ENCODE data around the gene NDOR1.

Gene NDOR1

DNA sequence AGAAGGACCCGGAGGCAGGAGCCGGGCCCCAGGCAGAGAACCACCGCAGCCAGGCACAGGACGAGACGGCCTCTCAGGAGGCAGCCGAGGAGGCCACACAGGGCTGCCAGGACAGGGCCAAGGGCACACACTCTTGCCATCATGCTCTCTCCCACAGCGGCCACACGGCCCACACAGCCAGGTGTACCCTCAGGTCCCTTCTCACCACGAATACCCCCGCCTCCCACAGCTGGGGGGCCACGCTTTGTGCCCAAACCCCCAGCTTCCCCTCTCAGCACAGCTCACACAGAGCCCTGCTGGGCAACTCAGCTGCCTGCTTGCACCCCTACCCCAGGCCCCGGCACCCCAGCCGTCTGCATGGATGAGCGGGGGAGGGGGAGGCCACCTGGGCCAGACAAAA, 11.7 kb upstream of the NDOR1 start:
- H3K36me3 ChIP-seq (ENCODE audit: control insufficient read depth in 4 of 4, insufficient read depth in 4 of 4, low read length in 3 of 4): peaks cover 0 to 35% (median 14%) of the 10 kb centered on the region in 4 experiments
- H3K27me3 ChIP-seq (replicated peaks in 2 of 5; ENCODE audit: control insufficient read depth in 4 of 5, insufficient read depth in 5 of 5, low read length in 4 of 5): no peaks in the 10 kb centered on the region
- peaks cover 3 to 31% (median 19%) of the 10 kb centered on the region in 4 experiments for H3K4me1 ChIP-seq (ENCODE audit: control extremely low read depth in 1 of 4, control insufficient read depth in 4 of 4, insufficient read depth in 4 of 4, low read length in 3 of 4)
- POLR2A ChIA-PET: no interaction called here
- WGBS (ENCODE audit: insufficient coverage): 98% methylated on average over 12 of the region's 14 CpGs
- CTCF ChIA-PET: interaction anchor here (1.2 to 2.5 kb wide), 4 partner anchors 14 to 74 kb away, joined by 3 to 12 read pairs (median 4); partner anchors contain the start of genes RNF208 and RNF224
- H3K4me3 ChIP-seq (ENCODE audit: control insufficient read depth in 1 of 7, extremely low read depth in 1 of 7, insufficient read depth in 4 of 7, low read depth in 2 of 7, low read length in 6 of 7): no peak overlapping the region
- no peaks in the 10 kb centered on the region for H3K9me3 ChIP-seq (ENCODE audit: control extremely low read depth in 1 of 5, control insufficient read depth in 4 of 5, insufficient read depth in 2 of 5, low read depth in 1 of 5, low read length in 4 of 5)
- H3K27ac ChIP-seq (ENCODE audit: insufficient read depth in 1 of 2, low read depth in 1 of 2, low read length in 2 of 2, poor library complexity in 1 of 2, severe bottlenecking in 2 of 2): no peak overlapping the region
- DNase-seq: no peak

GRCh38 chr9:137194388-137194787, 11.1 kb upstream of the NDOR1 start:
- CTCF ChIA-PET: interaction anchor here (1.2 to 1.8 kb wide), 4 partner anchors 13 to 74 kb away, joined by 3 to 6 read pairs (median 4); partner anchors contain the start of genes RNF208 and RNF224
- peaks cover 3 to 33% (median 18%) of the 10 kb centered on the region in 4 experiments for H3K4me1 ChIP-seq (ENCODE audit: control extremely low read depth in 1 of 4, control insufficient read depth in 4 of 4, insufficient read depth in 4 of 4, low read length in 3 of 4)

DNA sequence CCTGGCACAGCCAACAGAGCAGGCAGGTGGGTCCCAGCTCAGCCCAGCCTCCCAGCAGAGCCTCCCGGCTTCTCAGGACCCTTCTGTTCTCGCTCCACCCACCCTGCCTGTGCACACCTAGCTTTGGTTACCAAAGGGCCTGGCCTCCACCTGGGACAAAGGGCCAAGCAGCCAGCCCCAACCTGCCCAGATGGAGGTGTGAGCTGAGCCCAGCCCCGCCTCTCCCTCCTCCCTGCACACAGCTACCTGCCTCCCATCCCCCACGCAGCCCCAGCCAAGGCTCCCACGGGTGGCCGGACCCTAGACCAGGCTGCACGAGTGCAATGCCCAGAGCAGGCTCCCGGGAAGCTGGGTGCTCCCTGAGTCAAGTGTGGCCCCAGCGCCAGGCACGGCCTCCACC, 10.6 kb upstream of the NDOR1 start:
- 97% methylated on average over 8 of the region's 10 CpGs for WGBS (ENCODE audit: insufficient coverage)
- POLR2A ChIA-PET: no interaction called here
- H3K4me1 ChIP-seq (ENCODE audit: control extremely low read depth in 1 of 4, control insufficient read depth in 4 of 4, insufficient read depth in 4 of 4, low read length in 3 of 4): peaks cover 0 to 33% (median 18%) of the 10 kb centered on the region in 4 experiments

More at GRCh38 chr9:137194388-137194787, 11.1 kb upstream of the NDOR1 start:
- WGBS (ENCODE audit: insufficient coverage): 93% methylated on average over 13 of the region's 16 CpGs
- Histone ChIP-seq H3K4me3 (ENCODE audit: control insufficient read depth in 1 of 7, extremely low read depth in 1 of 7, insufficient read depth in 4 of 7, low read depth in 2 of 7, low read length in 6 of 7) (no peak overlapping the region), H3K36me3 (ENCODE audit: control insufficient read depth in 4 of 4, insufficient read depth in 4 of 4, low read length in 3 of 4) (peaks cover 0 to 35% (median 14%) of the 10 kb centered on the region in 4 experiments), H3K9me3 (ENCODE audit: control extremely low read depth in 1 of 5, control insufficient read depth in 4 of 5, insufficient read depth in 2 of 5, low read depth in 1 of 5, low read length in 4 of 5) (no peaks in the 10 kb centered on the region), H3K27me3 (replicated peaks in 2 of 5; ENCODE audit: control insufficient read depth in 4 of 5, insufficient read depth in 5 of 5, low read length in 4 of 5) (peaks cover 0 to 4% (median 0%) of the 10 kb centered on the region in 5 experiments), H3K27ac (ENCODE audit: insufficient read depth in 1 of 2, low read depth in 1 of 2, low read length in 2 of 2, poor library complexity in 1 of 2, severe bottlenecking in 2 of 2) (no peak overlapping the region)
- POLR2A ChIA-PET: no interaction called here
- no peak for DNase-seq

DNA sequence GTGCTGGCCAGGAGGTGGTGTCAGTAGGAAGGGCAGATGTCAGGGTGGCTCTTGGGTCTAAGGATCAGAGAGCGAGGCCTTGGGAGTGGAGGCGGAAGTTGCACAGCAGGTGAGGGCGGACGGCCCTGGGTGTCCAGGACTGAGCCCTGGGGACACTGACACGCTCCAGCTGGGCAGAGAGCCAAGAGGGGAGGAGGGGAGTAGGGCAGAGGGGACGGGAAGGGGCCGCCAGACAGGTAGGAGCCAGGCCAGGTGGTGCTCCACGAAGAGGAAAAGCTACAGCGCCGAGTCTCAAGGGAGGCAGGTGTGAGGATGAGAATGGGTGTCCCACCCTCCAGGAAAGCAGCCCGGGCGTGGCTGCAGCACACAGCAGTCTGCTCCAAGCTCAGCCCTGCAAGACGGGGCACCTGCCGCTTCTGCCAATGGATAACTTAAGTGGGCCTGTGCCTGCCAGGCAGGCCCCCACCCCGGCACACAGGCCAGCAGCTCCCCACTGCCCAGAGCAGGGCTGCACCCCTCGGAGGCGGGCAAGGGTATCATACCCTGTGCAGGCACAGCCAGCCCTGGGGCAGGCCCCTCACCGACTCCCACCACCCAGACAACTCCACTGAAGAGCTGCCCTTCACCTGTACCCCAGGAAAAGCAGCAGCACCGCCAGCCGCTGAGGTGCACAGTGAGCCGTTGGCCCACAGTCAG, 9.8 kb upstream of the NDOR1 start:
- POLR2A ChIA-PET: interaction anchor here (1.0 kb wide), 1 partner anchor 10 kb away, joined by 3 read pairs; the partner anchor contains the start of genes NDOR1 and TMEM203
- no peak for DNase-seq
- H3K27ac ChIP-seq (ENCODE audit: insufficient read depth in 1 of 2, low read depth in 1 of 2, low read length in 2 of 2, poor library complexity in 1 of 2, severe bottlenecking in 2 of 2): no peak overlapping the region
- H3K27me3 ChIP-seq (replicated peaks in 2 of 5; ENCODE audit: control insufficient read depth in 4 of 5, insufficient read depth in 5 of 5, low read length in 4 of 5): peaks cover 0 to 9% (median 0%) of the 10 kb centered on the region in 5 experiments
- CTCF ChIA-PET: interaction anchor here (1.4 to 2.8 kb wide), 2 partner anchors 32 to 41 kb away, joined by 6 to 9 read pairs; partner anchors contain the start of gene RNF224
- WGBS (ENCODE audit: insufficient coverage): 98% methylated on average over 20 of the region's 21 CpGs
- H3K4me1 ChIP-seq (ENCODE audit: control extremely low read depth in 1 of 4, control insufficient read depth in 4 of 4, insufficient read depth in 4 of 4, low read length in 3 of 4): peaks cover 0 to 25% (median 12%) of the 10 kb centered on the region in 4 experiments
- H3K9me3 ChIP-seq (ENCODE audit: control extremely low read depth in 1 of 5, control insufficient read depth in 4 of 5, insufficient read depth in 2 of 5, low read depth in 1 of 5, low read length in 4 of 5): no peaks in the 10 kb centered on the region
- peaks cover 0 to 24% (median 8%) of the 10 kb centered on the region in 4 experiments for H3K36me3 ChIP-seq (ENCODE audit: control insufficient read depth in 4 of 4, insufficient read depth in 4 of 4, low read length in 3 of 4)
- H3K4me3 ChIP-seq (ENCODE audit: control insufficient read depth in 1 of 7, extremely low read depth in 1 of 7, insufficient read depth in 4 of 7, low read depth in 2 of 7, low read length in 6 of 7): no peak overlapping the region

More for the DNA sequence above, 10.6 kb upstream of the NDOR1 start:
- peaks cover 0 to 32% (median 13%) of the 10 kb centered on the region in 4 experiments for H3K36me3 ChIP-seq (ENCODE audit: control insufficient read depth in 4 of 4, insufficient read depth in 4 of 4, low read length in 3 of 4)
- CTCF ChIA-PET: interaction anchor here (1.2 to 1.8 kb wide), 4 partner anchors 13 to 75 kb away, joined by 3 to 6 read pairs (median 4); partner anchors contain the start of genes RNF208 and RNF224
- no peak for DNase-seq
- peaks cover 0 to 9% (median 0%) of the 10 kb centered on the region in 5 experiments for H3K27me3 ChIP-seq (replicated peaks in 2 of 5; ENCODE audit: control insufficient read depth in 4 of 5, insufficient read depth in 5 of 5, low read length in 4 of 5)
- H3K27ac ChIP-seq (ENCODE audit: insufficient read depth in 1 of 2, low read depth in 1 of 2, low read length in 2 of 2, poor library complexity in 1 of 2, severe bottlenecking in 2 of 2): no peak overlapping the region
- no peak overlapping the region for H3K4me3 ChIP-seq (ENCODE audit: control insufficient read depth in 1 of 7, extremely low read depth in 1 of 7, insufficient read depth in 4 of 7, low read depth in 2 of 7, low read length in 6 of 7)
- H3K9me3 ChIP-seq (ENCODE audit: control extremely low read depth in 1 of 5, control insufficient read depth in 4 of 5, insufficient read depth in 2 of 5, low read depth in 1 of 5, low read length in 4 of 5): no peaks in the 10 kb centered on the region

DNA sequence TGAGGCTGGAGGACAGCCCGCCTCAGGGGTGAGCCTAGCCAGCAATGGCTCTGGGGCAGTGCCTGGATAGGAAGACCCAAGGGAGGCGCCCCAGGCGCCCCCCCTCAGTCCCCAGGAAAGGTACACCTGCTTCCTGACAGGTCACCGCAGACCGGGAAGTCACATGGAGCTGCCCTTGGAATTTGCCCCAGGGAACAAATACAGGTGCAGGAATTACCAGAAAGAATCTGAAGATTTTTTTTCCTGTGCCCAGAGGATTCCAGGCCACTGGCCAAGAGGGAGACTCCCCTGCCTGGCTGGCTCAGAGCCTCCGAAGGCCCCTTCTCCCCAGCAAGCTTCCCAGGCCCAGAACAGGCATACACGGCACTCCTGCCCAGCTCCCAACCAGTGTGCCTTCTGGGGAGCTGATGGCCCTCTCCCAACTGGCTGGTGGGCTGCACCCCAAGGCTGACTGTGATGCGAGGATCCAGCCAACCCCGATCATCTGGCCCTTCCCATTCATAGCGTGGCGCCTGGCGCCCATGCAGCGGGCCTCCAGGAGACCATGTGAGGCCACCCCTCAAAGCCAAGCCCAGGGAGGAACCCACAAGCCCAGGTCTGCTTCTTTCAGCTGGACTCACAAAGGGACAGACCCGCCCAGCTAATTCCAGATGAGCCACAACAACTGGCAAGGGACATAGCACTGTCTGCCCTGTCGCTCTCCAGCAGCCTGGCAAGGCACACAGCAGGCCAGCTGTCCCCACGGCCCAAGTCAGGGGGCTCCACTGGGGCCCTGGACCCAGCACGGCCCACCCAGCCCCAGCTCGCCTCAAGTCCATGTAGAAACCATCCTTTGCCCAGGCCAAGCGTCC, 7.2 kb upstream of the NDOR1 start:
- H3K27ac ChIP-seq (ENCODE audit: insufficient read depth in 1 of 2, low read depth in 1 of 2, low read length in 2 of 2, poor library complexity in 1 of 2, severe bottlenecking in 2 of 2): no peak overlapping the region
- ChIA-PET CTCF (interaction anchor here (0.6 to 2.8 kb wide), 4 partner anchors 8 to 38 kb away, joined by 3 to 9 read pairs (median 4); partner anchors contain the start of gene SSNA1), POLR2A (interaction anchor here (1.0 kb wide), 1 partner anchor 25 kb away, joined by 3 read pairs; no protein-coding TSS in a partner anchor)
- no peak for DNase-seq
- no peak overlapping the region for H3K4me3 ChIP-seq (ENCODE audit: control insufficient read depth in 1 of 7, extremely low read depth in 1 of 7, insufficient read depth in 4 of 7, low read depth in 2 of 7, low read length in 6 of 7)
- H3K36me3 ChIP-seq (ENCODE audit: control insufficient read depth in 4 of 4, insufficient read depth in 4 of 4, low read length in 3 of 4): no peaks in the 10 kb centered on the region
- H3K27me3 ChIP-seq (replicated peaks in 2 of 5; ENCODE audit: control insufficient read depth in 4 of 5, insufficient read depth in 5 of 5, low read length in 4 of 5): peaks cover 0 to 9% (median 0%) of the 10 kb centered on the region in 5 experiments
- no peaks in the 10 kb centered on the region for H3K9me3 ChIP-seq (ENCODE audit: control extremely low read depth in 1 of 5, control insufficient read depth in 4 of 5, insufficient read depth in 2 of 5, low read depth in 1 of 5, low read length in 4 of 5)
- WGBS (ENCODE audit: insufficient coverage): 93% methylated on average over 18 of the region's 19 CpGs
- H3K4me1 ChIP-seq (ENCODE audit: control extremely low read depth in 1 of 4, control insufficient read depth in 4 of 4, insufficient read depth in 4 of 4, low read length in 3 of 4): peaks cover 0 to 41% (median 19%) of the 10 kb centered on the region in 4 experiments

- H3K4me3 ChIP-seq (ENCODE audit: control insufficient read depth in 1 of 7, extremely low read depth in 1 of 7, insufficient read depth in 4 of 7, low read depth in 2 of 7, low read length in 6 of 7): peak overlapping the region in 1 of 7 experiments; percentile 60
- WGBS (ENCODE audit: insufficient coverage): 93% methylated on average over 10 of the region's 11 CpGs
- H3K9me3 ChIP-seq (ENCODE audit: control extremely low read depth in 1 of 5, control insufficient read depth in 4 of 5, insufficient read depth in 2 of 5, low read depth in 1 of 5, low read length in 4 of 5): no peaks in the 10 kb centered on the region
- peaks cover 0 to 9% (median 0%) of the 10 kb centered on the region in 5 experiments for H3K27me3 ChIP-seq (replicated peaks in 2 of 5; ENCODE audit: control insufficient read depth in 4 of 5, insufficient read depth in 5 of 5, low read length in 4 of 5)
- DNase-seq: no peak
- no peaks in the 10 kb centered on the region for H3K36me3 ChIP-seq (ENCODE audit: control insufficient read depth in 4 of 4, insufficient read depth in 4 of 4, low read length in 3 of 4)
- H3K27ac ChIP-seq (ENCODE audit: insufficient read depth in 1 of 2, low read depth in 1 of 2, low read length in 2 of 2, poor library complexity in 1 of 2, severe bottlenecking in 2 of 2): no peak overlapping the region
- ChIA-PET CTCF (interaction anchor here (1.1 to 1.6 kb wide), 2 partner anchors 8 to 28 kb away, joined by 3 to 5 read pairs; no protein-coding TSS in a partner anchor), POLR2A (no interaction called here)
- peaks cover 0 to 42% (median 21%) of the 10 kb centered on the region in 4 experiments for H3K4me1 ChIP-seq (ENCODE audit: control extremely low read depth in 1 of 4, control insufficient read depth in 4 of 4, insufficient read depth in 4 of 4, low read length in 3 of 4)
These were observed 6.6 kb upstream of the NDOR1 start for GRCh38 chr9:137198902-137199283.

All from common myeloid progenitor, CD34-positive (primary cell).